Chondrocyte (in vitro differentiated cells): Measurements from ENCODE around the gene SLC17A5. TPM values are rescaled to one million over a fixed set of nuclear protein-coding genes. Genes with fewer than 3 reads are reported as not detected.
"Not testable (repeated sequence)": the region's sequence is repeated elsewhere in the genome, so short reads cannot be mapped to it uniquely, and the experiment has no call there.

Experiments used
- DNase-seq: peaks from one replicate; pipeline ENCODE4 v3.0.0; 2021; ENCODE audit warnings: mixed read lengths, low spot score
- H3K27ac Mint-ChIP-seq: one replicate; pipeline ENCODE4 v1.8.0; 2021; ENCODE audit warnings: mild to moderate bottlenecking, moderate library complexity, mixed read lengths; ENCODE audit not compliant: unreplicated experiment
- H3K27me3 Mint-ChIP-seq: 2 replicates; pipeline ENCODE4 v1.8.0; 2021; ENCODE audit warnings: low read depth, mixed read lengths
- H3K36me3 Mint-ChIP-seq: 2 replicates; pipeline ENCODE4 v1.8.0; 2021; ENCODE audit warnings: low read depth, mixed read lengths
- H3K4me1 Mint-ChIP-seq: 2 replicates; pipeline ENCODE4 v1.8.0; 2021; ENCODE audit warnings: low read depth, mild to moderate bottlenecking, mixed read lengths
- H3K4me3 Mint-ChIP-seq: one replicate; pipeline ENCODE4 v1.8.0; 2021; ENCODE audit warnings: mild to moderate bottlenecking, moderate library complexity, mixed read lengths; ENCODE audit not compliant: unreplicated experiment
- H3K9me3 Mint-ChIP-seq: 2 replicates; pipeline ENCODE4 v1.8.0; 2021; ENCODE audit warnings: low read depth, mixed read lengths
- CTCF ChIP-seq: fragments of 200-600 bp; sonication (generic); IDR thresholded peaks from 2 replicates; pipeline ENCODE4 v1.5.0; 2021; ENCODE audit warnings: antibody characterized with exemption, mild to moderate bottlenecking, moderate library complexity
- total RNA-seq: library from RNA; stranded (reverse); gene quantifications from 3 replicates; pipeline ENCODE4 v1.2.1, GENCODE V29; 2021

SLC17A5 gene
- total RNA-seq, 1 donor from 2014 or later: 33.0 TPM

- H3K4me1 Mint-ChIP-seq: peaks cover 22% of the 10 kb centered on the region
- no peaks in the 10 kb centered on the region for H3K27me3 Mint-ChIP-seq
- H3K27ac Mint-ChIP-seq: no peak overlapping the region
- H3K9me3 Mint-ChIP-seq: no peaks in the 10 kb centered on the region
- no peaks in the 10 kb centered on the region for H3K36me3 Mint-ChIP-seq
- no peak for DNase-seq
- no peak for TF ChIP-seq CTCF
- H3K4me3 Mint-ChIP-seq: no peak overlapping the region
Observed at GRCh38 chr6:73556836-73557235, 97.0 kb downstream of the SLC17A5 start.

GRCh38 chr6:73555380-73555949, 98.3 kb downstream of the SLC17A5 start:
- not testable (repeated sequence) for H3K27ac Mint-ChIP-seq, H3K9me3 Mint-ChIP-seq, H3K27me3 Mint-ChIP-seq, DNase-seq, H3K36me3 Mint-ChIP-seq, H3K4me3 Mint-ChIP-seq
- peaks cover 16% of the 10 kb centered on the region for H3K4me1 Mint-ChIP-seq

GRCh38 chr6:73551115-73551514, 102.7 kb downstream of the SLC17A5 start:
- H3K27ac Mint-ChIP-seq, H3K9me3 Mint-ChIP-seq, H3K4me3 Mint-ChIP-seq, H3K4me1 Mint-ChIP-seq, H3K36me3 Mint-ChIP-seq, H3K27me3 Mint-ChIP-seq, DNase-seq: not testable (repeated sequence)

GRCh38 chr6:73548458-73549446, 105.0 kb downstream of the SLC17A5 start:
- H3K36me3 Mint-ChIP-seq: no peaks in the 10 kb centered on the region
- TF ChIP-seq CTCF: no peak
- H3K4me1 Mint-ChIP-seq: peaks cover 7% of the 10 kb centered on the region
- no peaks in the 10 kb centered on the region for H3K27me3 Mint-ChIP-seq
- no peaks in the 10 kb centered on the region for H3K9me3 Mint-ChIP-seq
- no peak overlapping the region for H3K4me3 Mint-ChIP-seq
- no peak for DNase-seq
- no peak overlapping the region for H3K27ac Mint-ChIP-seq

- no peak for DNase-seq
- H3K27ac Mint-ChIP-seq: no peak overlapping the region
- H3K9me3 Mint-ChIP-seq: no peaks in the 10 kb centered on the region
- H3K27me3 Mint-ChIP-seq: no peaks in the 10 kb centered on the region
- H3K4me1 Mint-ChIP-seq: peaks cover 7% of the 10 kb centered on the region
- TF ChIP-seq CTCF: no peak
- H3K4me3 Mint-ChIP-seq: no peak overlapping the region
- no peaks in the 10 kb centered on the region for H3K36me3 Mint-ChIP-seq
Observed at GRCh38 chr6:73547036-73547435, 106.8 kb downstream of the SLC17A5 start.

Other genes with a start within 250 kb of the SLC17A5 start
- gene CGAS, start 201.7 kb downstream of the SLC17A5 start, total RNA-seq: 1.0 to 1.7 TPM (median 1.6 TPM) in 3 replicates
- gene MTO1, start 192.3 kb downstream of the SLC17A5 start, total RNA-seq: 18.4 to 26.0 TPM (median 25.6 TPM) in 3 replicates
- 8,230 to 8,902 TPM (median 8,643 TPM) in 3 replicates for gene EEF1A1, start 133.0 kb downstream of the SLC17A5 start, total RNA-seq
- gene CD109, start 42.2 kb upstream of the SLC17A5 start, total RNA-seq: 25.4 to 33.1 TPM (median 26.0 TPM) in 3 replicates